ENCODE measurements around the gene PSTK. TPM values are rescaled to one million over a fixed set of nuclear protein-coding genes. Genes with fewer than 3 reads are reported as not detected.

The PSTK gene
- total and polyA plus RNA-seq, 2 of the 13 experiments (the other 11 are each of a cell fraction or from before 2014, with no cell fraction given) = 8.2 to 9.3 TPM

- ATAC-seq = peak; percentile 58
- peak; percentile 29 for DNase-seq (ENCODE audit: low spot score)
- POLR2A ChIA-PET = interaction anchor here (1.1 kb wide), 1 partner anchor 31 kb away, joined by 4 read pairs; no protein-coding TSS in a partner anchor
- CTCF ChIA-PET (ENCODE audit: low intra/inter-chr PET ratio, low total read pairs) = no interaction called here
- in situ Hi-C loops (cut with HindIII; ENCODE audit: extremely low pct_ligation_motif_present, low pct_unique_long_range_greater_than_20kb) = no loop called here
- Histone ChIP-seq H3K79me2 (ENCODE audit: insufficient read depth, low read length) (no peaks in the 10 kb centered on the region), H3K9ac (ENCODE audit: insufficient read depth, low read depth, low read length) (no peak overlapping the region), H4K20me1 (ENCODE audit: insufficient read depth, low read length) (no peaks in the 10 kb centered on the region), H3K4me3 (replicated peaks in 1 of 3; ENCODE audit: insufficient read depth in 1 of 3, low read depth in 2 of 3, low read length in 3 of 3) (no peak overlapping the region), H3K27me3 (ENCODE audit: control insufficient read depth in 1 of 2, insufficient read depth in 2 of 2, low read length in 2 of 2) (no peaks in the 10 kb centered on the region), H3K4me2 (ENCODE audit: low read depth, low read length) (no peak overlapping the region), H2AFZ (ENCODE audit: low read length) (no peak overlapping the region), H3K27ac (ENCODE audit: extremely low read length, insufficient read depth, low read length) (peak overlapping the region; percentile 28), H3K4me1 (ENCODE audit: insufficient read depth, low read length) (peaks cover 18% of the 10 kb centered on the region), H3K9me3 (ENCODE audit: low read length) (no peaks in the 10 kb centered on the region), H3K36me3 (replicated peaks in 1 of 2; ENCODE audit: control insufficient read depth in 1 of 2, insufficient read depth in 2 of 2, low read length in 2 of 2) (peaks cover 17 to 55% of the 10 kb centered on the region in 2 experiments)
- no peak for FAIRE-seq
- 77% methylated on average over 18 of the region's 18 CpGs for WGBS (ENCODE audit: low lambda C conversion rate)
- BruUV-seq (replicated peaks) = no TSS peak
- intact Hi-C loops (cut with micrococcal nuclease; ENCODE audit: unreplicated experiment) = no loop called here
- TF ChIP-seq GATAD2A (CRISPR knock-in tag; IDR thresholded peaks at IDR 0.05) (peak; percentile 37; the same call in 1 of the 2 replicates), TFDP1 (CRISPR knock-in tag; IDR thresholded peaks at IDR 0.05; ENCODE audit: borderline replicate concordance) (peak; percentile 42; the same call in 1 of the 2 replicates), PAF1 (CRISPR knock-in tag; IDR thresholded peaks at IDR 0.05) (0 out of 2 replicates have a peak, but pooled peaks have one; percentile 32), SOX13 (IDR thresholded peaks at IDR 0.05) (no peak), SOX13 (CRISPR knock-in tag; conservative IDR thresholded peaks at IDR 0.05 in 1 of 2, IDR thresholded peaks at IDR 0.05 in 1 of 2) (0 out of 4 replicates have a peak, but pooled peaks of 1 of the 2 experiments have one; percentile 5), ZNF317 (CRISPR knock-in tag; IDR thresholded peaks at IDR 0.05) (peak; percentile 97), MNT (IDR thresholded peaks at IDR 0.05) (peak; percentile 70), MAX (IDR thresholded peaks at IDR 0.05) (peak; percentile 87), GRHL1 (CRISPR knock-in tag; conservative IDR thresholded peaks at IDR 0.05) (no peak), SPEN (CRISPR knock-in tag; IDR thresholded peaks at IDR 0.05; ENCODE audit: low read depth) (no peak), HNF1A (IDR thresholded peaks at IDR 0.05; ENCODE audit: low read depth) (peak; percentile 19; the same call in 1 of the 2 replicates), HNF1A (CRISPR knock-in tag; IDR thresholded peaks at IDR 0.05; ENCODE audit: borderline replicate concordance) (no peak)
Observed at GRCh38 chr10:123038782-123039631, 58.8 kb downstream of the PSTK start.
